GM20431 (cell line): ENCODE data around the gene LGALS9B.
"Not testable (repeated sequence)": the region's sequence is repeated elsewhere in the genome, so short reads cannot be mapped to it uniquely, and the experiment has no call there.

Experiments used
- in situ Hi-C: fragments of 300-500 bp; cut with MseI, MboI; formaldehyde crosslinking; loops from one replicate; pipeline ENCODE4 v1.15.0; 2020; ENCODE audit warnings: low sequenced_read_pairs; ENCODE audit not compliant: unreplicated experiment

LGALS9B gene

GRCh38 chr17:20417492-20418080 is 49.8 kb downstream of the LGALS9B start:
- in situ Hi-C loops: not testable (repeated sequence)

- in situ Hi-C loops: not testable (repeated sequence)
These were observed 50.9 kb downstream of the LGALS9B start for GRCh38 chr17:20416381-20416911.

GRCh38 chr17:20415479-20415878 is 51.9 kb downstream of the LGALS9B start:
- in situ Hi-C loops: not testable (repeated sequence)

GRCh38 chr17:20401306-20402022 is 65.9 kb downstream of the LGALS9B start:
- in situ Hi-C loops: not testable (repeated sequence)

GRCh38 chr17:20400559-20401305 is 66.6 kb downstream of the LGALS9B start:
- in situ Hi-C loops: not testable (repeated sequence)
